Measurements from ENCODE around the gene ATRX.
"Not testable (repeated sequence)": the region's sequence is repeated elsewhere in the genome, so short reads cannot be mapped to it uniquely, and the experiment has no call there.

ATRX gene

GRCh38 chrX:77621453-77621852 is 164.6 kb downstream of the ATRX start:
- not testable (repeated sequence) for DNase-seq

- DNase-seq = no peak
Measured at GRCh38 chrX:77617206-77617605, 168.8 kb downstream of the ATRX start.

- no peak for DNase-seq
Measured at GRCh38 chrX:77603635-77604336, 182.2 kb downstream of the ATRX start.

GRCh38 chrX:77597511-77597910 is 188.5 kb downstream of the ATRX start:
- DNase-seq = no peak

GRCh38 chrX:77597090-77597489 is 188.9 kb downstream of the ATRX start:
- DNase-seq = no peak

- DNase-seq = no peak
Measured at GRCh38 chrX:77595848-77596247, 190.2 kb downstream of the ATRX start.

GRCh38 chrX:77572322-77572721 is 213.7 kb downstream of the ATRX start:
- DNase-seq = no peak

GRCh38 chrX:77565278-77565677 is 220.7 kb downstream of the ATRX start:
- DNase-seq = no peak

GRCh38 chrX:77564823-77565222 is 221.2 kb downstream of the ATRX start:
- no peak for DNase-seq

- DNase-seq = no peak
Measured at GRCh38 chrX:77561372-77561771, 224.6 kb downstream of the ATRX start.

GRCh38 chrX:77556276-77556675 is 229.7 kb downstream of the ATRX start:
- no peak for DNase-seq

GRCh38 chrX:77548751-77549150 is 237.3 kb downstream of the ATRX start:
- no peak for DNase-seq

- DNase-seq = not testable (repeated sequence)
Measured at GRCh38 chrX:77539778-77540177, 246.2 kb downstream of the ATRX start.

GRCh38 chrX:77531261-77531660 is 254.8 kb downstream of the ATRX start:
- DNase-seq = not testable (repeated sequence)

- no peak for DNase-seq
Measured at GRCh38 chrX:77528034-77528433, 258.0 kb downstream of the ATRX start.

GRCh38 chrX:77527233-77528001 is 258.6 kb downstream of the ATRX start:
- no peak for DNase-seq

- no peak for DNase-seq
Measured at GRCh38 chrX:77519765-77520164, 266.3 kb downstream of the ATRX start.

- DNase-seq = no peak
Measured at GRCh38 chrX:77514177-77514576, 271.8 kb downstream of the ATRX start.

GRCh38 chrX:77510007-77510406 is 276.0 kb downstream of the ATRX start:
- DNase-seq = no peak

GRCh38 chrX:77505227-77505626 is 280.8 kb downstream of the ATRX start:
- no peak for DNase-seq

- no peak for DNase-seq
Measured at GRCh38 chrX:77502951-77503525, 283.0 kb downstream of the ATRX start.

- DNase-seq = not testable (repeated sequence)
Measured at GRCh38 chrX:77500164-77500563, 285.9 kb downstream of the ATRX start.

- DNase-seq = no peak
Measured at GRCh38 chrX:77493677-77494553, 292.1 kb downstream of the ATRX start.
